PC-3 (cell line): ENCODE measurements around the gene SCO2.

Experiments
- CTCF ChIP-seq: fragments of 300-600 bp; sonication (generic); conservative IDR thresholded peaks from 2 replicates; pipeline ENCODE4 v1.5.1; 2017; ENCODE audit warnings: antibody characterized with exemption, low read depth, mild to moderate bottlenecking, low read length
- EZH2 ChIP-seq: fragments of 300-600 bp; sonication (generic); IDR thresholded peaks from one replicate; pipeline ENCODE4 v1.6.1; 2017; ENCODE audit warnings: antibody characterized with exemption, mild to moderate bottlenecking, low read length; ENCODE audit not compliant: unreplicated experiment

GRCh38 chr22:50482107-50483074, 43.0 kb downstream of the SCO2 start:
- no peak for TF ChIP-seq EZH2
- no peak for TF ChIP-seq CTCF
